ENCODE data around the gene ICAM5. TPM values are rescaled to one million over a fixed set of nuclear protein-coding genes. Genes with fewer than 3 reads are reported as not detected.
A peak's percentile ranks its signal among the peaks of the same experiment; 100 is the strongest.
"Not testable (repeated sequence)": the region's sequence is repeated elsewhere in the genome, so short reads cannot be mapped to it uniquely, and the experiment has no call there.

ICAM5 gene, protein sequence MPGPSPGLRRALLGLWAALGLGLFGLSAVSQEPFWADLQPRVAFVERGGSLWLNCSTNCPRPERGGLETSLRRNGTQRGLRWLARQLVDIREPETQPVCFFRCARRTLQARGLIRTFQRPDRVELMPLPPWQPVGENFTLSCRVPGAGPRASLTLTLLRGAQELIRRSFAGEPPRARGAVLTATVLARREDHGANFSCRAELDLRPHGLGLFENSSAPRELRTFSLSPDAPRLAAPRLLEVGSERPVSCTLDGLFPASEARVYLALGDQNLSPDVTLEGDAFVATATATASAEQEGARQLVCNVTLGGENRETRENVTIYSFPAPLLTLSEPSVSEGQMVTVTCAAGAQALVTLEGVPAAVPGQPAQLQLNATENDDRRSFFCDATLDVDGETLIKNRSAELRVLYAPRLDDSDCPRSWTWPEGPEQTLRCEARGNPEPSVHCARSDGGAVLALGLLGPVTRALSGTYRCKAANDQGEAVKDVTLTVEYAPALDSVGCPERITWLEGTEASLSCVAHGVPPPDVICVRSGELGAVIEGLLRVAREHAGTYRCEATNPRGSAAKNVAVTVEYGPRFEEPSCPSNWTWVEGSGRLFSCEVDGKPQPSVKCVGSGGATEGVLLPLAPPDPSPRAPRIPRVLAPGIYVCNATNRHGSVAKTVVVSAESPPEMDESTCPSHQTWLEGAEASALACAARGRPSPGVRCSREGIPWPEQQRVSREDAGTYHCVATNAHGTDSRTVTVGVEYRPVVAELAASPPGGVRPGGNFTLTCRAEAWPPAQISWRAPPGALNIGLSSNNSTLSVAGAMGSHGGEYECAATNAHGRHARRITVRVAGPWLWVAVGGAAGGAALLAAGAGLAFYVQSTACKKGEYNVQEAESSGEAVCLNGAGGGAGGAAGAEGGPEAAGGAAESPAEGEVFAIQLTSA
- total RNA-seq: 1 to 10 TPM in 1 of 2 donors, not detected in 1; 7.1 TPM

DNA sequence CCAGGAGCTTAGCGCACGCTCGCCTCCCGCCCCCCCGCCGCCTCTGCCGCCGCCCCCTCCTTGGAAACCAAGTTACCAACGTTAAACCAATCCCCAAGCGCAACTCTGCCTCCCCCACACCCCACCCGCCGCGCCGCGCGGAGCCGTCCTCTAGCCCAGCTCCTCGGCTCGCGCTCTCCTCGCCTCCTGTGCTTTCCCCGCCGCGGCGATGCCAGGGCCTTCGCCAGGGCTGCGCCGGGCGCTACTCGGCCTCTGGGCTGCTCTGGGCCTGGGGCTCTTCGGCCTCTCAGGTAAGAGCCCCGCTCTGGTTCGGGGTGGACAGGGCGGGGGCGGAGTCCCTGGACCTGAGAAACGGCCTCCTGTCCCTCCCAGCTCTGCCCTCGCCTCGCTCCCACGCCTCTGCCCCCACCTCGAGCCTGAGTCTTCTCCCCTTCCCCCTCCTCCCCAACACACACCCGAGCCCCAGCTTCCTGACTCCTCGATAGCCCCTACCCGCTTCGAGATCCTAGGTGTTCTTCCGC, at the start of gene ICAM5:
TSS of gene ICAM5 (plus strand) at position 117 of the 521 bp plus-strand sequence. CDS start at position 209, 92 bp downstream.
- peaks cover 2% of the 10 kb centered on the region for H3K4me1 ChIP-seq (replicated peaks)
- DNase-seq (ENCODE audit: low spot score): no peak
- H3K27ac ChIP-seq: no peak within 1 kb of the TSS
- no peak for TF ChIP-seq POLR2AphosphoS5 (IDR thresholded peaks at IDR 0.05)
- TF ChIP-seq, protein P1, sequence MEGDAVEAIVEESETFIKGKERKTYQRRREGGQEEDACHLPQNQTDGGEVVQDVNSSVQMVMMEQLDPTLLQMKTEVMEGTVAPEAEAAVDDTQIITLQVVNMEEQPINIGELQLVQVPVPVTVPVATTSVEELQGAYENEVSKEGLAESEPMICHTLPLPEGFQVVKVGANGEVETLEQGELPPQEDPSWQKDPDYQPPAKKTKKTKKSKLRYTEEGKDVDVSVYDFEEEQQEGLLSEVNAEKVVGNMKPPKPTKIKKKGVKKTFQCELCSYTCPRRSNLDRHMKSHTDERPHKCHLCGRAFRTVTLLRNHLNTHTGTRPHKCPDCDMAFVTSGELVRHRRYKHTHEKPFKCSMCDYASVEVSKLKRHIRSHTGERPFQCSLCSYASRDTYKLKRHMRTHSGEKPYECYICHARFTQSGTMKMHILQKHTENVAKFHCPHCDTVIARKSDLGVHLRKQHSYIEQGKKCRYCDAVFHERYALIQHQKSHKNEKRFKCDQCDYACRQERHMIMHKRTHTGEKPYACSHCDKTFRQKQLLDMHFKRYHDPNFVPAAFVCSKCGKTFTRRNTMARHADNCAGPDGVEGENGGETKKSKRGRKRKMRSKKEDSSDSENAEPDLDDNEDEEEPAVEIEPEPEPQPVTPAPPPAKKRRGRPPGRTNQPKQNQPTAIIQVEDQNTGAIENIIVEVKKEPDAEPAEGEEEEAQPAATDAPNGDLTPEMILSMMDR (IDR thresholded peaks at IDR 0.05): no peak
- TF ChIP-seq POLR2A (IDR thresholded peaks at IDR 0.05): no peak
- intact Hi-C loops (cut with DNase I): no loop called here
- peaks cover 51% of the 10 kb centered on the region for H3K27me3 ChIP-seq (replicated peaks; ENCODE audit: insufficient read depth)
- WGBS: 3% methylated on average over 14 of the region's 45 CpGs
- H3K9me3 ChIP-seq: no peaks in the 10 kb centered on the region
- H3K4me3 ChIP-seq: peak within 1 kb of the TSS; percentile 5 to 17
- no peaks in the 10 kb centered on the region for H3K36me3 ChIP-seq

DNA sequence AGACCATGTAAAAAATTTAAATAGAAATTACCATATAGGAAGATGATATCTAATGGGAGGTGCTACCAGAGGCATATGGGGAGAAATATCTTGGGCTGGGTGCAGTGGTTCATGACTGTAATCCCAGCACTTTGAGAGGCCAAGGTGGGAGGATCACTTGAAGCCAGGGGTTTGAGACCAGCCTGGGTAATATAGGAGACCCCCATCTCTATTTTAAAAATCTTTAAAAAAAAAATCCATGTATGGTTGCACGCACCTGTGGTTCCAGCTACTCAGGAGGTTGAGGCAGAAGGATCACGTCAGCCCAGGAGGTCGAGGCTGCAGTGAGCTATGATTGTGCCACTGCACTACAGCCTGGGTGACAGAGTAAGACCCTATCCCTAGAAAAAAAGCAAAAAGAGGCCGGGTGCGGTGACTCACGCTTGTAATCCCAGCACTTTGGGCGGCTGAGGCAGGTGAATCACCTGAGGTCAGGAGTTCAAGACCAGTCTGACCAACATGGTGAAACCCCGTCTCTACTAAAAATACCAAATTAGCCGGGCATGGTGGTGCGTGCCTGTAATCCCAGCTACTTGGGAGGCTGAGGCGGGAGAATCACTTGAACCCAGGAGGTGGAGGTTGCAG, 47.8 kb upstream of the ICAM5 start:
- H3K4me1 ChIP-seq (replicated peaks); H3K4me3 ChIP-seq; H3K36me3 ChIP-seq; H3K27ac ChIP-seq; H3K9me3 ChIP-seq; DNase-seq (ENCODE audit: low spot score); H3K27me3 ChIP-seq (replicated peaks; ENCODE audit: insufficient read depth); intact Hi-C loops (cut with DNase I): not testable (repeated sequence)
- 95% methylated on average over 10 of the region's 11 CpGs for WGBS

DNA sequence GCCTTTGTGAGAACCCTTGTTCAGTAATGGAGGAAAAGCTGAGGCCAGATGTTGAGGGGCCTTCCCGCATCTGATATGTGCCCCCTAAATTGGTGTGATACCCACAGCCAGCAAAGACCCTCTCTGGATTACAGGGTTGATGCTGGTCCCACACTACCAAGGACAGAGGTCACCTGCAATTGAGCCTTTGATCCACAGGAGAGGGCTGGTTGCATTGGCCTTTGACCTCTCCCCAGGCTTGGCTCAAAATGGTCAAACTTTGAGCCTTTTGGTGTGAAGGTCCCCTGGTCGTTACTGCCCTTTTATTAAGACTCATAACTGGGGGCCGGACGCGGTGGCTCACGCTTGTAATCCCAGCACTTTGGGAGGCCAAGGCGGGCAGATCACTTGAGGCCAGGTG, 46.1 kb upstream of the ICAM5 start:
- Histone ChIP-seq H3K27me3 (replicated peaks; ENCODE audit: insufficient read depth) (no peaks in the 10 kb centered on the region), H3K27ac (no peak overlapping the region), H3K4me3 (no peak overlapping the region), H3K4me1 (replicated peaks) (no peaks in the 10 kb centered on the region), H3K9me3 (no peaks in the 10 kb centered on the region), H3K36me3 (no peaks in the 10 kb centered on the region)
- 98% methylated on average over 7 of the region's 7 CpGs for WGBS
- TF ChIP-seq, protein P1 (IDR thresholded peaks at IDR 0.05): no peak
- no peak for TF ChIP-seq POLR2AphosphoS5 (IDR thresholded peaks at IDR 0.05)
- TF ChIP-seq POLR2A (IDR thresholded peaks at IDR 0.05): no peak
- intact Hi-C loops (cut with DNase I): no loop called here
- DNase-seq (ENCODE audit: low spot score): no peak

DNA sequence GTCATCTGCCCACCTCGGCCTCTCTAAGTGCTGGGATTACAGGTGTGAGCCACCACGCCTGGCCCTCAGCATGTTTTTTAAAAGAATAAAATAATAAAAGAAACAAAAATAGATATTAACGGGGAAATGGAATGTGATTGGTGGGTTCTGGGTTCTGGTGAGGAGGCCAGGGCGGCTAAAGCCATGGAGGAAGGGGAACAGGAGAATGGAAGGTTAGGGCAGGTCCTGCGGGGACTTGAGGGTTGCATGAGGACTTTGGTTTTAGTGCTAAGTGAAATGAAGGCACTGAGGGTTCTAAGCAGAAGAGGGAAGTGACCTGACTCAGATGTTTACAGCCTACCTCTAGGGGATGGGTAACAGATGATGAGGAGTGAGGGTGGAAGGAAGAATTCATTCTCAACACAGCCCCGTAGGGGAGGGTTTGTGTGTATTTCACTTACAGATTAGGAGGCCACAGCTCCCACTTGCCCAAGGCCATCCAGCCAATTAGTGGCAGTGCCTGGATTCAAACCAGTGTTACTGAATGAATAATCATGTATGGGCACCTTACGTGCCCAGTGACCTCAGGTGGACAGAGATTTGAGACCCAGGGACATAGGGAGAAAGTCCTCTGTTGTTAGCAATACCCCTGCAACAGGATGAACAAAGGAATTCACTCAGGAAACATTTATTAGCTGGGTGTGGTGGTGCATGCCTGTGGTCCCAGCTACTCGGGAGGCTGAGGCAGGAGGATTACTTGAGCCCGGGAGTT, 44.4 kb upstream of the ICAM5 start:
- Histone ChIP-seq H3K27ac (no peak overlapping the region), H3K27me3 (replicated peaks; ENCODE audit: insufficient read depth) (no peaks in the 10 kb centered on the region), H3K9me3 (no peaks in the 10 kb centered on the region), H3K4me3 (no peak overlapping the region), H3K4me1 (replicated peaks) (no peaks in the 10 kb centered on the region), H3K36me3 (no peaks in the 10 kb centered on the region)
- TF ChIP-seq POLR2A (IDR thresholded peaks at IDR 0.05) (no peak), POLR2AphosphoS5 (IDR thresholded peaks at IDR 0.05) (no peak)
- TF ChIP-seq, protein P1 (IDR thresholded peaks at IDR 0.05): no peak
- 75% methylated on average over 9 of the region's 9 CpGs for WGBS
- no peak for DNase-seq (ENCODE audit: low spot score)
- intact Hi-C loops (cut with DNase I): no loop called here

All from prostate gland (tissue), 2 donors.